ENCODE data around the gene IL17C. TPM values are rescaled to one million over a fixed set of nuclear protein-coding genes. Genes with fewer than 3 reads are reported as not detected.

The IL17C gene
- total RNA-seq, 1 experiment from 2014 or later: 0.31 TPM

DNA sequence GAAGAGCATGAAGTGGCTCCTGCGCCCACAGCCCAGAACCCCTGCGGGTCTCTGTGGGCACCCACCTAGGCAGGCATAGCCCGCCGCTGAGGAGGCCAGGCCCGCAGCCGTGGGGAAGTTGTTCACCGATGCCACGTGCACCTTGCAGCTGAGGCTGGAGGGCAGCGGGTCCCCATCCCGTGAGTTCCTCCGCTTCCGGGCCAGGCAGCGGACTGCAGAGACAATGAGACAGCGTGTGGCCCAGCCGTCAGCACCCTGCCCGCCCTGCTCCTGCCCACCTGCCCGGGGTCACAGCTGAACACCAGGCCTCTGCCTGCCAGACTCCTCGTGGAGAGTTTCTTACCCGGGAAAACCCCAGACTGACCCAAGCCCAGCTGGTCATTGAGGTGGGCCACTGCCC, 19.0 kb downstream of the IL17C start:
- no peak for DNase-seq
- Histone ChIP-seq H3K4ac (ENCODE audit: low read depth, low read length) (no peak overlapping the region), H4K8ac (replicated peaks; ENCODE audit: insufficient read length, low read depth, low read length) (no peak overlapping the region), H3K18ac (ENCODE audit: insufficient read length, low read depth, low read length) (no peak overlapping the region), H3K14ac (ENCODE audit: insufficient read depth, low read length) (no peak overlapping the region), H2BK20ac (ENCODE audit: low read depth, low read length, poor library complexity, severe bottlenecking) (no peak overlapping the region), H4K91ac (ENCODE audit: insufficient read length, low read depth, low read length) (no peak overlapping the region), H3K4me1 (ENCODE audit: insufficient read depth, low read length) (peaks cover 3% of the 10 kb centered on the region; the same call in 1 of the 2 replicates), H2AFZ (ENCODE audit: low read length) (no peak overlapping the region), H2BK12ac (ENCODE audit: insufficient read length, low read depth, low read length) (no peak overlapping the region), H3K23me2 (ENCODE audit: insufficient read length, low read depth, low read length, poor library complexity, severe bottlenecking) (peaks cover 5% of the 10 kb centered on the region), H3K79me2 (ENCODE audit: insufficient read depth, low read length) (peaks cover 22% of the 10 kb centered on the region; the same call in 1 of the 2 replicates), H3K27ac (ENCODE audit: insufficient read length, low read depth, low read length) (no peak overlapping the region), H3K56ac (ENCODE audit: insufficient read length, low read depth, low read length) (no peak overlapping the region), H2AK5ac (ENCODE audit: insufficient read length, low read length) (no peak overlapping the region), H4K5ac (ENCODE audit: insufficient read length, low read depth, low read length) (no peak overlapping the region), H3K79me1 (ENCODE audit: insufficient read depth, low read depth, low read length, poor library complexity, severe bottlenecking) (peaks cover 3% of the 10 kb centered on the region), H3K4me2 (ENCODE audit: insufficient read depth, insufficient read length, low read length) (no peak overlapping the region), H3T11ph (ENCODE audit: low read length) (no peak overlapping the region), H3K23ac (ENCODE audit: insufficient read length, low read depth, low read length) (no peak overlapping the region), H2BK5ac (ENCODE audit: insufficient read length, low read length) (no peak overlapping the region), H2BK15ac (ENCODE audit: low read depth, low read length) (no peak overlapping the region), H3K27me3 (ENCODE audit: insufficient read depth, low read length) (no peaks in the 10 kb centered on the region), H2BK120ac (ENCODE audit: low read depth, low read length, poor library complexity, severe bottlenecking) (no peak overlapping the region), H3K9me3 (ENCODE audit: control insufficient read depth, low read depth, low read length) (no peaks in the 10 kb centered on the region), H3K9ac (ENCODE audit: extremely low read depth, insufficient read length, low read length) (no peak overlapping the region), H4K20me1 (ENCODE audit: control insufficient read depth, insufficient read depth, insufficient read length) (no peaks in the 10 kb centered on the region)
- Mint-ChIP-seq H3K4me3 (no peak overlapping the region), H3K9me3 (no peaks in the 10 kb centered on the region), H3K27me3 (ENCODE audit: low read depth) (no peaks in the 10 kb centered on the region), H3K36me3 (ENCODE audit: insufficient read depth in 1 of 3, low read depth in 3 of 3) (peaks cover 9 to 34% (median 30%) of the 10 kb centered on the region in 3 experiments), H3K27ac (no peak overlapping the region), H3K4me1 (peaks cover 9 to 15% of the 10 kb centered on the region in 2 experiments)
- no CpG with 5 or more reads among the region's 19 CpGs for WGBS (ENCODE audit: extremely low coverage, insufficient read length, low lambda C conversion rate)
- TF ChIP-seq, protein P1, sequence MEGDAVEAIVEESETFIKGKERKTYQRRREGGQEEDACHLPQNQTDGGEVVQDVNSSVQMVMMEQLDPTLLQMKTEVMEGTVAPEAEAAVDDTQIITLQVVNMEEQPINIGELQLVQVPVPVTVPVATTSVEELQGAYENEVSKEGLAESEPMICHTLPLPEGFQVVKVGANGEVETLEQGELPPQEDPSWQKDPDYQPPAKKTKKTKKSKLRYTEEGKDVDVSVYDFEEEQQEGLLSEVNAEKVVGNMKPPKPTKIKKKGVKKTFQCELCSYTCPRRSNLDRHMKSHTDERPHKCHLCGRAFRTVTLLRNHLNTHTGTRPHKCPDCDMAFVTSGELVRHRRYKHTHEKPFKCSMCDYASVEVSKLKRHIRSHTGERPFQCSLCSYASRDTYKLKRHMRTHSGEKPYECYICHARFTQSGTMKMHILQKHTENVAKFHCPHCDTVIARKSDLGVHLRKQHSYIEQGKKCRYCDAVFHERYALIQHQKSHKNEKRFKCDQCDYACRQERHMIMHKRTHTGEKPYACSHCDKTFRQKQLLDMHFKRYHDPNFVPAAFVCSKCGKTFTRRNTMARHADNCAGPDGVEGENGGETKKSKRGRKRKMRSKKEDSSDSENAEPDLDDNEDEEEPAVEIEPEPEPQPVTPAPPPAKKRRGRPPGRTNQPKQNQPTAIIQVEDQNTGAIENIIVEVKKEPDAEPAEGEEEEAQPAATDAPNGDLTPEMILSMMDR (conservative IDR thresholded peaks at IDR 0.05): no peak

Data from H9 (cell line).